H9 (cell line): ENCODE measurements around the gene SAMD8. TPM values are rescaled to one million over a fixed set of nuclear protein-coding genes. Genes with fewer than 3 reads are reported as not detected.

Experiments used
- DNase-seq: peaks from one replicate; pipeline ENCODE4 v3.0.0-alpha.2; 2017
- H2AFZ ChIP-seq: one replicate; pipeline ENCODE4 v1.6.1; 2013; ENCODE audit warnings: mild to moderate bottlenecking, low read length, control low read depth, moderate library complexity
- H2AK5ac ChIP-seq: 2 replicates; pipeline ENCODE4 v1.6.1; 2013; ENCODE audit warnings: low read length, control low read depth, mixed read lengths; ENCODE audit not compliant: insufficient read length
- H2BK120ac ChIP-seq: one replicate; pipeline ENCODE4 v1.6.1; 2013; ENCODE audit warnings: low read depth, mild to moderate bottlenecking, low read length, control low read depth, inconsistent platforms; ENCODE audit not compliant: poor library complexity, severe bottlenecking
- H2BK12ac ChIP-seq: 2 replicates; pipeline ENCODE4 v1.6.1; 2013; ENCODE audit warnings: low read length, control low read depth, mixed read lengths, low read depth; ENCODE audit not compliant: insufficient read length
- H2BK15ac ChIP-seq: 2 replicates; pipeline ENCODE4 v1.6.1; 2013; ENCODE audit warnings: low read depth, low read length, control low read depth
- H2BK20ac ChIP-seq: one replicate; pipeline ENCODE4 v1.6.1; 2013; ENCODE audit warnings: low read depth, mild to moderate bottlenecking, low read length, control low read depth, inconsistent platforms; ENCODE audit not compliant: poor library complexity, severe bottlenecking
- H2BK5ac ChIP-seq: 2 replicates; pipeline ENCODE4 v1.6.1; 2013; ENCODE audit warnings: low read length, control low read depth, mixed read lengths; ENCODE audit not compliant: insufficient read length
- H3K14ac ChIP-seq: 2 replicates; pipeline ENCODE4 v1.6.1; 2013; ENCODE audit warnings: low read length, control low read depth; ENCODE audit not compliant: insufficient read depth
- H3K18ac ChIP-seq: 2 replicates; pipeline ENCODE4 v1.6.1; 2013; ENCODE audit warnings: low read depth, mild to moderate bottlenecking, mixed read lengths, low read length, control low read depth; ENCODE audit not compliant: insufficient read length
- H3K23ac ChIP-seq: 2 replicates; pipeline ENCODE4 v1.6.1; 2013; ENCODE audit warnings: low read length, control low read depth, mixed read lengths, low read depth; ENCODE audit not compliant: insufficient read length
- H3K23me2 ChIP-seq: 2 replicates; pipeline ENCODE4 v1.6.1; 2013; ENCODE audit warnings: low read depth, mild to moderate bottlenecking, mixed read lengths, low read length, control low read depth; ENCODE audit not compliant: insufficient read length, poor library complexity, severe bottlenecking
- H3K27ac ChIP-seq: 2 replicates; pipeline ENCODE4 v1.5.1; 2013; ENCODE audit warnings: low read length, control low read depth, mixed read lengths, low read depth; ENCODE audit not compliant: insufficient read length
- H3K27me3 ChIP-seq: 2 replicates; pipeline ENCODE4 v1.6.1; 2013; ENCODE audit warnings: low read length, control low read depth, inconsistent platforms; ENCODE audit not compliant: insufficient read depth
- H3K4ac ChIP-seq: 2 replicates; pipeline ENCODE4 v1.6.1; 2013; ENCODE audit warnings: low read depth, mild to moderate bottlenecking, control low read depth, inconsistent platforms, low read length, moderate library complexity
- H3K4me1 ChIP-seq: 2 replicates; pipeline ENCODE4 v1.6.1; 2013; ENCODE audit warnings: low read length, control low read depth, inconsistent platforms; ENCODE audit not compliant: insufficient read depth
- H3K4me2 ChIP-seq: 2 replicates; pipeline ENCODE4 v1.6.1; 2013; ENCODE audit warnings: low read length, control low read depth, mixed read lengths; ENCODE audit not compliant: insufficient read length, insufficient read depth
- H3K56ac ChIP-seq: 2 replicates; pipeline ENCODE4 v1.6.1; 2013; ENCODE audit warnings: low read depth, mild to moderate bottlenecking, mixed read lengths, low read length, control low read depth; ENCODE audit not compliant: insufficient read length
- H3K79me1 ChIP-seq: 2 replicates; pipeline ENCODE4 v1.6.1; 2013; ENCODE audit warnings: low read depth, mild to moderate bottlenecking, moderate library complexity, low read length, control low read depth, inconsistent platforms; ENCODE audit not compliant: insufficient read depth, poor library complexity, severe bottlenecking
- H3K79me2 ChIP-seq: 2 replicates; pipeline ENCODE4 v1.6.1; 2013; ENCODE audit warnings: low read length, control low read depth, inconsistent platforms; ENCODE audit not compliant: insufficient read depth
- H3K9ac ChIP-seq: 2 replicates; pipeline ENCODE4 v1.6.1; 2013; ENCODE audit warnings: low read length, control low read depth, mixed read lengths; ENCODE audit not compliant: insufficient read length; ENCODE audit errors: extremely low read depth
- H3K9me3 ChIP-seq: one replicate; pipeline ENCODE4 v1.6.1; 2013; ENCODE audit warnings: low read depth, low read length, inconsistent platforms; ENCODE audit not compliant: control insufficient read depth
- H3T11ph ChIP-seq: one replicate; pipeline ENCODE4 v1.6.1; 2013; ENCODE audit warnings: mild to moderate bottlenecking, low read length, control low read depth, inconsistent platforms
- H4K20me1 ChIP-seq: one replicate; pipeline ENCODE4 v1.6.1; 2013; ENCODE audit not compliant: control insufficient read depth, insufficient read length, insufficient read depth
- H4K5ac ChIP-seq: 2 replicates; pipeline ENCODE4 v1.6.1; 2013; ENCODE audit warnings: low read depth, mild to moderate bottlenecking, mixed read lengths, low read length, control low read depth; ENCODE audit not compliant: insufficient read length
- H4K8ac ChIP-seq: replicated peaks from 2 replicates; pipeline ENCODE4 v1.6.1; 2013; ENCODE audit warnings: low read length, control low read depth, mixed read lengths, low read depth; ENCODE audit not compliant: insufficient read length
- H4K91ac ChIP-seq: 2 replicates; pipeline ENCODE4 v1.6.1; 2013; ENCODE audit warnings: low read depth, mild to moderate bottlenecking, moderate library complexity, mixed read lengths, low read length, control low read depth; ENCODE audit not compliant: insufficient read length
- H3K27ac Mint-ChIP-seq, 3 experiments: 2 replicates in 2 of 3; 3 replicates in 1 of 3; pipeline ENCODE4 v1.8.0; 2020 to 2021; ENCODE audit warnings: mixed read lengths in 3 of 3, mild to moderate bottlenecking in 1 of 3, moderate library complexity in 1 of 3
- H3K27me3 Mint-ChIP-seq: 2 replicates; pipeline ENCODE4 v1.8.0; 2021; ENCODE audit warnings: low read depth, mild to moderate bottlenecking, moderate library complexity, mixed read lengths
- H3K36me3 Mint-ChIP-seq, 3 experiments: 2 replicates in 2 of 3; 3 replicates in 1 of 3; pipeline ENCODE4 v1.8.0; 2020 to 2021; ENCODE audit warnings: low read depth in 3 of 3, mixed read lengths in 3 of 3; ENCODE audit not compliant: insufficient read depth in 1 of 3
- H3K4me1 Mint-ChIP-seq, 2 experiments: 2 replicates each; pipeline ENCODE4 v1.8.0; 2020; ENCODE audit warnings: mixed read lengths in 2 of 2
- H3K4me3 Mint-ChIP-seq, 2 experiments: 2 replicates in 1 of 2; 3 replicates in 1 of 2; pipeline ENCODE4 v1.8.0; 2020 to 2021; ENCODE audit warnings: mild to moderate bottlenecking in 2 of 2, mixed read lengths in 2 of 2, moderate library complexity in 1 of 2
- H3K9me3 Mint-ChIP-seq, 2 experiments: 2 replicates in 1 of 2; 3 replicates in 1 of 2; pipeline ENCODE4 v1.8.0; 2020; ENCODE audit warnings: mild to moderate bottlenecking in 2 of 2, mixed read lengths in 2 of 2, moderate library complexity in 1 of 2
- WGBS: extraction: QIAGEN DNeasy Blood & Tissue Kit; methylation state at CpG from one replicate; pipeline ENCODE4 v1.1.7; 2013; ENCODE audit warnings: missing lambda C conversion rate, low lambda C conversion rate, mixed read lengths; ENCODE audit not compliant: insufficient read length; ENCODE audit errors: extremely low coverage; 5-methylcytosine and 5-hydroxymethylcytosine counted together
- total RNA-seq: library from RNA; stranded (reverse); gene quantifications from 2 replicates; pipeline ENCODE4 v1.2.1, GENCODE V29; 2021
- TF ChIP-seq, protein P1 (sequence below): fragments of 200-600 bp; sonication (generic); conservative IDR thresholded peaks from 3 replicates; pipeline ENCODE4 v1.8.0; 2021; ENCODE audit warnings: antibody characterized with exemption, mild to moderate bottlenecking

SAMD8 gene
- total RNA-seq, 1 experiment from 2014 or later = 18.8 TPM

DNA sequence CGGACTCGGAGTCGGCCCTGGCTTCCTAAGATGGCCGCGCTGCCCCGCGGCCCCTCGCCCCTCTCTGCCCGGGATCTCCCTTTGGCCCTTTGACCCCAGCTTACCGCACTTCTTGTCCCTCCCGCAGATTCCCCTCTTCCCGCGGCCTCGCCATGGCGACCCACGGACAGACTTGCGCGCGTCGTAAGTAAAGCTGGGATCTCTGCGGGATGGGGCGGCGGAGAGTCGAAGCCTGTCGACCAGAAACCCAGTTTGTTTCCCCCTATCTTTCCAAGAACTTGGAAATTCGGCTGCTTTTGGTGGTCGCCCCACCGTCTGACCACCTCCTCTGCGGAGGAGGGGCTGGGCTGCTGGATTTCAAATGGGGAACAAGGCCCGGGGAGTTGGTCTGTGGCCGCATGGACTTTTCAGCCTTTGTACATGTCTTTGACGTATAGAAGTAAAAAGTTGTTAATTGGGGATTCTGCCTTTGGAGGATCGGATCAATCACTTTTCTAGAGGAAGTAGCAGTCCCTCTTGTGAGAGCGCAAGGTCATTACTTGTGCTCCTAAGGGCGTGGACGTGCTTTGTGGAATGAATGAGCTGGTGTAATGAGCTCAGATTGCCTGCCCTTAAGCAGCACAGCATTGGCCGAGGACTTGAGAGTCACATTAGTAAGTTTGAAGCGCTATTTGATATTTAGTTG lies 99.7 kb downstream of the SAMD8 start:
- H3K18ac ChIP-seq = peak overlapping the region; percentile 74
- H3K79me1 ChIP-seq = no peaks in the 10 kb centered on the region
- Mint-ChIP-seq H3K27ac (peak overlapping the region; percentile 84 to 98 (median 94)), H3K4me1 (peaks cover 35 to 45% of the 10 kb centered on the region in 2 experiments), H3K4me3 (peak overlapping the region; percentile 87 to 94), H3K27me3 (peaks cover 3% of the 10 kb centered on the region; the same call in 1 of the 2 replicates), H3K36me3 (peaks cover 35 to 48% (median 47%) of the 10 kb centered on the region in 3 experiments), H3K9me3 (peaks cover 0 to 3% of the 10 kb centered on the region in 2 experiments; a peak in 1 of 5 replicates)
- peak overlapping the region; percentile 96 for H3K4me2 ChIP-seq
- H4K8ac ChIP-seq = no peak overlapping the region
- no peak overlapping the region for H4K5ac ChIP-seq
- DNase-seq = no peak
- no peak overlapping the region for H2BK12ac ChIP-seq
- H4K20me1 ChIP-seq = no peaks in the 10 kb centered on the region
- peak overlapping the region; percentile 32; the same call in 1 of the 2 replicates for H3K4ac ChIP-seq
- peaks cover 5% of the 10 kb centered on the region for H3K23me2 ChIP-seq
- H4K91ac ChIP-seq = no peak overlapping the region
- no peak overlapping the region for H2BK5ac ChIP-seq
- H2BK20ac ChIP-seq = no peak overlapping the region
- no peak overlapping the region for H2BK120ac ChIP-seq
- peak overlapping the region; percentile 91 for H3K9ac ChIP-seq
- no peak overlapping the region for H2BK15ac ChIP-seq
- no peaks in the 10 kb centered on the region for H3K27me3 ChIP-seq
- no peak overlapping the region for H2AK5ac ChIP-seq
- H3K79me2 ChIP-seq = peaks cover 21% of the 10 kb centered on the region; the same call in 1 of the 2 replicates
- H3T11ph ChIP-seq = no peak overlapping the region
- H3K14ac ChIP-seq = peak overlapping the region; percentile 79
- peak overlapping the region; percentile 75 for H3K56ac ChIP-seq
- WGBS = no CpG with 5 or more reads among the region's 38 CpGs
- H3K27ac ChIP-seq = no peak overlapping the region
- no peaks in the 10 kb centered on the region for H3K9me3 ChIP-seq
- peaks cover 17% of the 10 kb centered on the region for H3K4me1 ChIP-seq
- H3K23ac ChIP-seq = peak overlapping the region; percentile 28
- H2AFZ ChIP-seq = no peak overlapping the region
- TF ChIP-seq, protein P1, sequence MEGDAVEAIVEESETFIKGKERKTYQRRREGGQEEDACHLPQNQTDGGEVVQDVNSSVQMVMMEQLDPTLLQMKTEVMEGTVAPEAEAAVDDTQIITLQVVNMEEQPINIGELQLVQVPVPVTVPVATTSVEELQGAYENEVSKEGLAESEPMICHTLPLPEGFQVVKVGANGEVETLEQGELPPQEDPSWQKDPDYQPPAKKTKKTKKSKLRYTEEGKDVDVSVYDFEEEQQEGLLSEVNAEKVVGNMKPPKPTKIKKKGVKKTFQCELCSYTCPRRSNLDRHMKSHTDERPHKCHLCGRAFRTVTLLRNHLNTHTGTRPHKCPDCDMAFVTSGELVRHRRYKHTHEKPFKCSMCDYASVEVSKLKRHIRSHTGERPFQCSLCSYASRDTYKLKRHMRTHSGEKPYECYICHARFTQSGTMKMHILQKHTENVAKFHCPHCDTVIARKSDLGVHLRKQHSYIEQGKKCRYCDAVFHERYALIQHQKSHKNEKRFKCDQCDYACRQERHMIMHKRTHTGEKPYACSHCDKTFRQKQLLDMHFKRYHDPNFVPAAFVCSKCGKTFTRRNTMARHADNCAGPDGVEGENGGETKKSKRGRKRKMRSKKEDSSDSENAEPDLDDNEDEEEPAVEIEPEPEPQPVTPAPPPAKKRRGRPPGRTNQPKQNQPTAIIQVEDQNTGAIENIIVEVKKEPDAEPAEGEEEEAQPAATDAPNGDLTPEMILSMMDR = no peak
